HL-60/S4 treated with retinoic acid at 250 ng/mL for 4 days and 3 days (cell line): ENCODE results near the gene ZNF280B.
"Not testable (repeated sequence)": the region's sequence is repeated elsewhere in the genome, so short reads cannot be mapped to it uniquely, and the experiment has no call there.

Experiments
- in situ Hi-C: fragments of 300-500 bp; cut with MboI; formaldehyde crosslinking; loops from 2 replicates; pipeline ENCODE4 v1.7.0; 2022; ENCODE audit warnings: low sequenced_read_pairs

ZNF280B gene

DNA sequence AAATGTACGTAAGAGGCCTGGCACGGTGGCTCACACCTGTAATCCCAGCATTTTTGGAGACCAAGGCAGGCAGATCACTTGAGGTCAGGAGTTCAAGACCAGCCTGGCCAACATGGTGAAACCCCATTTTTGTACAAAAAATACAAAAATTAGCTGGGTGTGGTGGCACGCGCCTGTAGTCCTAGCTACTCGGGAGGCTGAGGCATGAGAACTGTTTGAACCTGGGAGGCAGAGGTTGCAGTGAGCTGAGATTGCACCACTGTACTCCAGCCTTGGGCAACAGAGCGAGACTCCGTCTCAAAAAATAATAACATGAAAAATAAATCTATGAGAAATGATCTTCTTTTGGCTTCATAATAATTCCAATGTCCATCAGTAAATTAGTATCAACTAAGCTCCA lies 2.3 kb upstream of the ZNF280B start:
- in situ Hi-C loops, result not testable (repeated sequence)

DNA sequence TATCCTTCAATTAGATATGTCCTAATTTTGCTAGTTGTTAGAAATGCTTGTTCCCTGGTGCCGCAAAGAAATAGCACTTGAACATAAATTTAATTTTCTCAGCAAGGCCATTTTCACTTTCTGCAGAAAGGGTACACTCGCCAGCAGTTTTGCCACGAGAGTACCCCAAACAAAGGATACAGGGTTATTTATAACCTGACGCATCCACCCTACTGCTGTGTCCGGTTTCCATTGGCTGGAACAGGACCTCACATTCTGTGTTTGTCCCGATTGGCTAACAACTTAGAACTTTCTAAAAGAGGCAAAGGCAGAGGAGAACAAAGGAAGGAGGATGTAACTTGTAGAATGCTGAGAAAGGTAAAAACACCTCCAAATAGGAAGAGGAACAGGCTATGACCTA lies 1.4 kb upstream of the ZNF280B start:
- in situ Hi-C loops, result not testable (repeated sequence)

DNA sequence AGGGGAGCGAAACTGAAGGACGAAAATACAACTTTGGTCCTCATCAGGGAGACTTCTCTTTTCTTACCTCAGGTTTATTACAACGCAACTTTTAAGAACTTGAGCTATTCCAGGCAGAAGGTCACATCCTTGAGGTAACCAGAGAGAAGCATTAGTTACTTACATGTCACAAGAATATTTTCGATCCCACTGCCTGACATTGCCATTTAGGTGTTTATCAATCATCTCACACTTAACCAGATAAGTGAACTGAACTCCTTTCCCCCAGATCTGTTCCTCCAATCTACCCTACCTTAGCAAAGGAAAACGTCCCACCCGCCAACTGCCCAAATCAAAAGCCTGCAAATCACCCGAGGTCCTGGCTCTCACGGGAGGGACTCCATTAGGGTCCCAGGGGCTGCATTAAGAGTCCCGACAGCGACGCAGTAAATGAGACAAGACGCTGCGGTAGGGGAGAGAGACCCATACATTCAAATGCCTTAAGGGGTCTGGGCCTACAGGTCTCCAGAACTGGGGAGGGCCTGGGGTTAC lies 734 bp downstream of the ZNF280B start:
- in situ Hi-C loops, result no loop called here

DNA sequence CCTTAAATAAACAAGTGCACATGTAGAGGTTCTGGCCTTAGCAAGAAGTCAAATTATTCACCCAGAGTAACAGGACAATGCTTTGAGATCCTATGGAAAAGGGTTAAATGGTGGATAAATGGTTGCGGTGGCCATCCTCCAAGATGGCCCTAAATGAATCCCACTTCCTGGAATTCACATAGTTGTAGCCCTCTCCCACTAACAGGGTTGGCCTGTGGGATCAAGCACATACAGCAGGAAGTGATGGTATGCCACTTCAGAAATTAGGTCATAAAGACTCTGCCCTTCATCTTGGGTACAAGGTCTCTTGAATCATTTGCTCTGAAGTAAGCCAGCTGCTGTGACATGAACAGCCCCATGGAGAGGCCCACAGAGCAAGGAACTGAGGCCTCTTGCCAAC lies 1.8 kb downstream of the ZNF280B start:
- in situ Hi-C loops, result no loop called here

DNA sequence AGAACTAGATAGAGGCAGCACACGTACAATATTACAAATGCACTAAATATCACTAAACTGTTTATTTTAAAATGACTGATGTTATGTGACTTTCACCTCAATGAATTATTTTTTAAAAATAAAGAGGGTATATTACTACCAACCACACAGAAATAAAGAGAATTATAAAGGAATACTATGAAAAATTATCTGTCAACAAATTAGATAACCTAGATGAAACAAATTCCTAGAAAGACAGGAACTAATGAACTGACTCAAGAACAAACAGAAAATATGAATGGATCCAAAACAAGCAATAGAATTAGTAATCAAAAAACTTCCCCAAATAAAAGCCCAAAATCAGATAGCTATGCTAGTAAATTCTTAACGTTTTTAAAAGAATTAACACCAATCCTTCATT lies 10.3 kb downstream of the ZNF280B start:
- in situ Hi-C loops, result no loop called here

DNA sequence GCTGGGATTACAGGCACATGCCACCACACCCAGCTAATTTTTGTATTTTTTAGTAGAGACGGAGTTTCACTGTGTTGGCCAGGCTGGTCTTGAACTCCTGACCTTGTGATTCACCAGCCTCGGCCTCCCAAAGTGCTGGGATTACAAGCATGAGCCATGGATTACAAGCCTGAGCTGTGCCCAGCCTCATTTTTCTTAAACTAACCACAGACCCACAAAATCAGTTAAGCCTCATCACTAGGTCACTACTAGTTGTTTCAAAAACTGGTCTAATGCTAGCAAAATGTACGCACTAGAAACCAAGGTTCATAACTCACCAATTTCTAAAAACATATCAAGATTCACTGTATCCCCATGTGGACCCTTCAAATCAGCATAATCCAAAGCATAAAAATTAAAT lies 17.0 kb downstream of the ZNF280B start:
- in situ Hi-C loops, result not testable (repeated sequence)

DNA sequence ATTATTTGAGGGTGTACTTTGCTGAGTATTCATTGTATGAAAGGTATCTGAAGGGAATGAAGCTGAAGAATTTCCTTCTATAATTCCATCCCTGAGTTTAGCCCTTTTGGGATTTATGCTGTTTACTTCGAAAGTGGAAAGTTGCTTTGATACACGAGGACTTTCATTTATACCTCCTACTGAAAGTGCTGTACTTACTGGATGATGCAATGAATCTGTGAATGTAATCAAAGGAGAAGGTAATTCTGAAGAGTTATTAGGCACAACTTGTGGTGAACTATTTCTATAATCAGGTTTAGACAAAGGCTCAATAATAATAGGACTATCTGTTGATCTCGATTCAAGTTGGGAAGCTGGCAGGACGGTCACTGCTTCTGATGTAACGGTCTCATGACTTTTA lies 19.8 kb downstream of the ZNF280B start:
- in situ Hi-C loops, result no loop called here

DNA sequence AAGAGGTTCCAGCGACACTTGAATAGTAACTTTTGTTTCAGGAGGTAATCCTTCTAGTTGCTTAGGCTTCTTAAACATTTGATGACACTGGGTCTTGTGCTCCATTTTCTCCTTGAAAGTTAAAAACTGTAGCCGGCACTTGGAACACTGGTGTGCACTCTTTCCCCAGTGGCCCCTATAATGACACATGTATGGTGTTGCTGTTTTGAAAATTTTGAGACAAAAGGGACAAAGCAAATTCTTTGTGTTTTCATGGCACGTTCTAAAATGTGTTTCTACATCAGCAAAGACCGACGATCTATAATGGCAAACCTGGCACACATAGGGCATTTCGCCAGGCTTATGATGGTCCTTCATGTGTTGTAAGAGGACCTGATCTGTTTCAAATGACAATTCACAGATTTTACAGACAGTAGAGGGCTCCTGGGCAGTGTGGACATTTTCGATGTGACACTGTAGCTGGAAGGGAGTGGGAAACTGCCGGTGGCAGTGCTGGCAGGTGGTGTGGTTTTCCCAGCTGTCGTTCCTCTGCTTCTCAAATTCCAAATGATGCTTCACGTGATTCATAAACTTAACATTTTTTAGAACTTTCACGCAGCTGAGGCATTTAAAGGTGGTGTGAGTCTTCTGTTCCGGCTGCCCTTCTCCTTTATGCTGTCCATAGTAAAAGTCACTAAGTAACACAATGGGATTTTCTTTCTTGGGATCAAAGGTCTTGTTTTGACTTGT lies 20.5 kb downstream of the ZNF280B start:
- in situ Hi-C loops, result no loop called here

DNA sequence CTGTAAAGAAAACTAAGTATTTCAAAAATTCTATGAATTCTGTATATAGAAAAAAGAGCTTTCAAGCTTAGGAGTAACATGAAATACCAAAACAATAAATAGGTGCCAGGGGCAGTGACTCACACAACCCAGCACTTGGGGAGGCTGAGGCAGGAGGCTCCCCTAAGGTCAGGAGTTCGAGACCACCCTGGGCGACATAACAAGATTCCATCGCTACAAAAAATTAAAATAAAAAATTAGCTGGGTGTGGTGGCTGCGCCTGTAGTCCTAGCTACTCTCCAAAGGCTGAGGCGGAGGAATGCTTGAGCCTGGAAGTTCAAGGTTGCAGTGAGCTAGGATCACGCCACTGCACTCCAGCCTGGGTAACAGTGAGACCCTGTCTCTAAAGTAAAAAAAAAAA lies 21.5 kb downstream of the ZNF280B start:
- in situ Hi-C loops, result no loop called here

DNA sequence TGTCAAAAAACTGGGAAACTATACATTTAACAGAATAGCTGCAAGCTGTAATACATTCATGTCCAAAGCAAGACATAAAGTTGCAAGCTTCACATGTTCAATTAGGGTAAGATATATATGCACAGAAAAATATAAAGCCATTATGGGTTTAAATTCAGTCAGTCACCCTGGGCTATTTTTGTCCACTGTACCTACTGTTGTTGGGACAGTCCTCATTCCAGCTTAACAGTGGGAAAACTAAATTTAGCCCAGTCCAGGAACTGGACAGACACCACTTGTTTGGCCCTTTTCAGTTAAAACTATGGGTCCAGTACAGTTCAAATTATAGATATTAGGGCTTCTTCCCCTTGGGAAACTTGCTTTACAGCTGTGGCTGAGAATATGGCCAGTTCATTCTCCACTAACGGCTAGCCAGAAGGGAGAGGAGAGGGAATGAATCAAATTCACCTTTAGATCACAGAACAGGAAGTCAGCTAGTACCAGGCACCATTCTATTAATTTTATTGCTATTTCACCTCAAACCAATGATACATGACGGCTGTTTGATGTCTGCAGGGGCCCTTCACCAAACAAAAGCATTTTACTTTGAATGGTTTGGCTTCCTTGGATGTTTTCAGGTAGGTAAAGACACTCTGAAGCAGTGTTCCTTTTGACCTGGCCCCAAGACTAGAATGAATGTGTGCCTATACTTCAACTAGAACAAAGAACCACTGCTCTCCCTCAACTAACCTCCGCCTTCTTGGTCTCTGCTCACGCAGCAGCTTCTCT lies 22.2 kb downstream of the ZNF280B start:
- in situ Hi-C loops, result no loop called here

DNA sequence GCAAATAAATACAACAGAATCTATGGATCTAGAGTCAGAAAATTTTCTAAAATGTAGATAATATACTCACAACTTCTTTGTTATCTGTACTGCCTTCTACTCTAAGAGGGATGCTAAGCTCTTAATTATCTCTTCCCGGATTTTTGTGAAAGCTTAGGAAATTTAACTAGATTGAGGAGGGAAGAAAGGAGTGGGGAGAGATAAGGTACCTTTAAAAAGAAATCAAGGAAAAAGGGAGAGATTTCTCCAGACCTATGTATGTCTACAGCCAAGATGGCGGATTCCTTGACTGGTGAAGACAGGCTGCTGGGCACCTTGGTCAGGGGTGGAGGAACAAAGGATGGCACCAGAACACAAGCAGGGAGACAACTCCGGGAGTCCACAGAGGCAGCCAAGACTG lies 23.0 kb downstream of the ZNF280B start:
- in situ Hi-C loops, result no loop called here

DNA sequence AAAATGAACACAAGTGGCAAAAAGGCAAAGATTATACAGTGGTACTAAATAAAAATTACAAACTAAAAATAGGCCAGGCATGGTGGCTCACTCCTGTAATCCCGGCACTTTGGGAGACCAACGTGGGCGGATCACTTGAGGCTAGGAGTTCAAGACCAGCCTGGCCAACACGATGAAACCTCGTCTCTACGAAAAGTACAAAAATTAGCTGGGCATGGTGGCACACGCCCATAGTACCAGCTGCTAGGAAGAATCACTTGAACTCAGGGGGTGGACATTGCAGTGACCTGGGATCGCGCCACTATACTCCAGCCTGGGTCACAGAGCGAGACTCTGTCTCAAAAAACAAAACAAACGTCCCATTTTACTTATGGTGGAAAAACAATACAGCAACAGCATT lies 24.5 kb downstream of the ZNF280B start:
- in situ Hi-C loops, result no loop called here

DNA sequence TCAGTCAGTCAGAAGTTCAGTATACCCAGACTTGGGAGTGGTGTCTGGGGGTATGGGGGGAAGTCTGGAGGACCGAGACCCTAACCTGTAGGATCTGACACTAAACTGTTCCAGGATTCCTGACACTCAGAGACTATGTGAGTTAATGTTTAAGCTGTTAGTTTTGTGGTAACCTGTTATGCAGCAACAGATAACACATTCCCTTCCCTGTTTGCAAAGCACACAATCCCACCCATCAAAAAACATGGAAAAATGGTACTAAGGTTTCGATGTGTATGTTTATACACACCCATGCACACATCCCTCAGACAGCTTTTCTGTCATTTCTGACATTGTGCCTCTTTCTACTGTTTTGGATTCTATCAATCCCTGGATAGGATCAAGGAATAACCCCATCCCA lies 27.6 kb downstream of the ZNF280B start:
- in situ Hi-C loops, result no loop called here

DNA sequence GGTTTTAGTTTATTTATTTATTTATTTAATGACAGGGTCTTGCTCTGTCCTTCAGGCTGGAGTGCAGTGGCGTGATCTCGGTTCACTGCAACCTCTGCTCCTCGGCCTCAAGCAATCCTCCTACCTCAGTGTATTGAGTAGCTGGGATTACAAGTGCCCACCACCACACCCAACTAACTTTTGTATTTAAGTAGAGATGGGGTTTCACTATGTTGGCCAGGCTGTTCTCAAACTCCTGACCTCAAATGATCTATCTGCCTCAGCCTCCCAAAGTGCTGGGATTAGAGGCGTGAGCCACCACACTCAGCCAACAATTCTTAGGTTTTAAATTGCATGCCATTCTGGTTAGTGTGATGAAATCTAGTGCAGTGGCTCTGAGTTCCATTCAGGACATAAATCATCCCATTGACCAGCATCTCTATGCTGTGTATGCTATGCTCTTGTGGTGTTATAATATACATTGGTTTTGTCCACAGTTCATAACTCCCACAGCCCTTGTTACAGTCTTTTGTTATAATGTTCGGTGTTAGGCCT lies 28.5 kb downstream of the ZNF280B start:
- in situ Hi-C loops, result no loop called here

DNA sequence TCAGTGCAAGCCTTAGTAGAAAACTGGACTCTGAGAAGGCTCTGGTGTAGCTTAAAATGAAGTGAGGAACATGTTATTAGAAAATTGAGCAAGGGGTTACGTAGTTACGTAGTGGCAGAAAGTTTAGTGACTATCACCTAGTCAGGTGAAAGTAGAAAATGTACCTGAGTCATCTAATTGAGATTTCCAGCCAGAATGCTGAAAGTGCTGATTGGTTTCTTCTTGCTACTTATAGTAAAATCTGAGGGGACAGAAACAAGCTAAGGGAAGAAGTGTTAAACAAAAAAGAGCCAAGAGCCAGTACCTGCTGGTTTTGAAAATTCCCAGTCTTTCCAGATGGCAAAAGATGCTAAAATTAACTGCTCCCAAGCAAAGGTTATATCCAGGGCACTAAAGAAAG lies 29.4 kb downstream of the ZNF280B start:
- in situ Hi-C loops, result no loop called here

DNA sequence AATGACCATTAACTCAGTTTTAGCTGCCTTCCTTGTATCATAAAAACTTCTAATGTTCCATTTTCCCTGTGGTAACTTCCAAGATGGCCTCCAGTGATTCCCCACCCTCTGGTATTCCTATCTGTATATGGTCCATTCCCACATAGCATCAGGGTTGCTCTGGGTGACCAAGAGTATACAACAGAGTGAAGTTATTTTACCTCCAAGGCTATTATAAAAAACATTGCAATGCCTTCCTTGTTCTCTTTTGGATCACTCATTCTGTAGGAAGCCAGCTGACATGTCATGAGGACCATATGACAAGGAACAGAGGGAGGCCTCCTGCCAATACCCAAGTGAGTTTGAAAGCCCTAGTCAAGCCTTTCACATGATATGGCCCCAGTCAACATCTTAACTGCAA lies 30.1 kb downstream of the ZNF280B start:
- in situ Hi-C loops, result no loop called here

DNA sequence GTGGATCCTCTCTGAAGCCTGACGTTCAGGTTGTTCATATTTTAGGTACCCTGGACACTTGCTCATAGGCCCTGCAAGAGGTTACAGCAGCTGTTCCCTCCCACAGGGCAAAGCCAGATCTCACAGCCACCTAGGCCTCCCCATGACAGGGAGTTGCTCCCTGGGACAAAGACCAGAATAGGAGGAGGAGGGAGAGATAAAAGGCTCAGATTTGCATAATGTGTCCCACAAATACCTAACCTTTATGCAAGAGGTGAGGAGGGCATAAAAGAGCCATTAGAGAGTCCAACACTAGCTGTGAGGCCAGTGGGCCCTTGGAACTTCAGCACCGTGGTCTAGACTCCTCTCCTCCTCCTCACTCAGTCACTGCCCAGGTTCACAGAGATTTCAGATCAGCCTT lies 33.8 kb downstream of the ZNF280B start:
- in situ Hi-C loops, result loop anchor here (25.0 kb wide), 1 partner anchor 413 kb away; the partner anchor contains the start of gene IGLL5

DNA sequence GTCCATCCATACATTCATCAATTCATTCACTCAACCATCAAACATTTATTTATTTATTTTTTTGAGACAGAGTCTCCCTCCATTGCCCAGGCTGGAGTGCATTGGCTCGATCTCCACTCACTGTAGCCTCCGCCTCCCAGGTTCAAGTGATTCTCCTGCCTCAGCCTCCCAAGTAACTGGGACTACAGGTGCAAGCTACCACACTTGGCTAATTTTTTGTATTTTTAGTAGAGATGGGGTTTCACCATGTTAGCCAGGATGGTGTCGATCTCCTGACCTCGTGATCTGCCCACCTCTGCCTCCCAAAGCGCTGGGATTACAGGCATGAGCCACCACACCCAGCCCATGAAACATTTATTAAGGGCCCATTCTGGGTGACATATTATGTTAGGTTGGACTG lies 37.4 kb downstream of the ZNF280B start:
- in situ Hi-C loops, result loop anchor here (25.0 kb wide), 1 partner anchor 416 kb away; the partner anchor contains the start of gene IGLL5

DNA sequence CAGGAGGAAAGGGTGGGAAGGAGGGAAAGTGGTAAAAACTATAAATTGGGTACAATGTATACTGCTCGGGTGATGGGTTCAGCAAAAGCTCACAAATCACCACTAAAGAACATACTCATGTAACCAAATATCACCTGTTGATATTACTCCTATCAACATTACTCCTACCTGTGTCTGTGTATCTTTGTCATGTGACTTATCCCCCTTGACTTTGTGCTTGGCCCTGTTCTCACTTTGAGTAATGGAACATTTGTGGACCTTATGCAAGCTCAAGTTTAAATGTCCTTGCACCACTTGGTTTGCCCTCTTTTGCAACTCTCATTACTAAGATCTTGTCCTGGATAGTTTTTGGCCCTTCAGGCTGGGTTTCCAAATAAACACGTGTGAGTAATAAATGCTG lies 39.0 kb downstream of the ZNF280B start:
- in situ Hi-C loops, result loop anchor here (25.0 kb wide), 1 partner anchor 418 kb away; the partner anchor contains the start of gene IGLL5

DNA sequence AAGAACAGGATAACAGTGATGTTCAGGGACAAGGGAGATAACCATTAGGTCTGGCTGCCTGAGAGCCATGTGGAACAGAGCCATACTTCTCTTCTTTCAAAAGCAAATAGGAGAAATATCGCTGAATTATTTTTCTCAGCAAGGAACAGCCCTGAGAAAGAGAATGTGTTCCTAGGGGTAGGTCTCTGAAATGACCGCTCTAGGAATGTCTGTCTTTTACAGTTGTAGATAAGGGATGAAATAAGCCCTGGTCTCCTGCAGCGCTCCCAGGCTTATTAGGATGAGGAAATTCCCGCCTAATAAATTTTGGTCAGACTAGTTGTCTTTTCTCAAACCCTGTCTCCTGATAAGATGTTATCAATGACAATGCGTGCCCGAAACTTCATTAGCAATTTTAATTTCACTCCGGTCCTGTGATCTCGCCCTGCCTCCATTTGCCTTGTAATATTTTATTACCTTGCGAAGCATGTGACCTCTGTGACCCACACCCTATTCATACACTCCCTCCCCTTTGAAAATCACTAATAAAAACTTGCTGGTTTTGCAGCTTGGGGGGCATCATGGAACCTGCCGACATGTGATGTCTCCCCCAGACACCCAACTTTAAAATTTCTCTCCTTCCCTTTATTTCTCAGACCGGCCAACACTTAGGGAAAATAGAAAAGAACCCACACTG lies 39.6 kb downstream of the ZNF280B start:
- in situ Hi-C loops, result loop anchor here (25.0 kb wide), 1 partner anchor 418 kb away; the partner anchor contains the start of gene IGLL5

DNA sequence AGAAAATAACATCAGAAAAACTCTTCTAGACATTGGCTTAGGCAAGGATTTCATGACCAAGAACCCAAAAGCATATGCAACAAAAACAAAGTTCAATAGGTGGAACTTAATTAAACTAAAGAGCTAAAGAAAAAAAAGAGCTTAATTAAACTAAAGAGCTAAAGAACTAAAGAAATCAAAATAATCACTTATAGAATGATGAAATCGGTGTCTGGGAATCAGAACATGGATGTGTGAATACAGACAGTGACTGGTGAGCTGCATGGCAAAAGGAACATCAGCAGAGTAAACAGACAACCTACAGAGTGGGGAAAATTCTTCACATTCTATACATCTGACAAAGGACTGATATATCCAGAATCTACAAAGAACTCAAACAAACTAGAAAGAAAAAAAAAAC lies 41.4 kb downstream of the ZNF280B start:
- in situ Hi-C loops, result loop anchor here (25.0 kb wide), 1 partner anchor 420 kb away; the partner anchor contains the start of gene IGLL5
